ENCODE results near the gene TMEM89. TPM values are rescaled to one million over a fixed set of nuclear protein-coding genes. Genes with fewer than 3 reads are reported as not detected.

Gene TMEM89
- total and polyA plus RNA-seq, 12 donors = not detected

DNA sequence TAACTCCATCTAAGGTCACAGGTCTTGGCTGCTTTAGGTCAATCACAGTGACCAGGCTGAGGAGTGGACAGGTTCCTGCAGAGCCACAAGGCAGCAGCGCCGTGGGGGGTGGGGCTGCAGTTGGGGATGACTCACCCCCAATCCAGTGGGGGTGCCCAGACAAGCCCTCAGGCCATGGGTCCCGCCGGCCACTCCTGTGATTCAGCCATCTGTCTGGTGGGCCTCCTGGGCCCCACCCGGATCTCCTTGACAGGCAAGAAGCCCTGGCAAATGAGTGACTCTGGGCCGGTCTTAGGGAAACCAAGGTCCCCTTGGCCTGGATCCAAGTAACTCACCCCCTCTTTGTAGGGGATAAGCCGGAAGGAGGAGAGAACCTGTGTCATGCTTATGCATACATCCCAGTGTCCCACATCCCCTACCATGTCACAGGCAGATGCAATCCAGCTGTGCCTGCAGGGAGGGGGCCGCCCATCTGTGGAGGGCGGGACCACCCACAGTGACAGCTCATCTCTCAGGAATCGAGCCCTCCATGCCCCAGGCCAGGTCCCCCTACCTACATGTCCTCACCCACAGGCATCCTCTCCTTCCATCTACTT, 25.9 kb downstream of the TMEM89 start:
- no peaks in the 10 kb centered on the region for H3K9me3 ChIP-seq
- TF ChIP-seq, protein P1, sequence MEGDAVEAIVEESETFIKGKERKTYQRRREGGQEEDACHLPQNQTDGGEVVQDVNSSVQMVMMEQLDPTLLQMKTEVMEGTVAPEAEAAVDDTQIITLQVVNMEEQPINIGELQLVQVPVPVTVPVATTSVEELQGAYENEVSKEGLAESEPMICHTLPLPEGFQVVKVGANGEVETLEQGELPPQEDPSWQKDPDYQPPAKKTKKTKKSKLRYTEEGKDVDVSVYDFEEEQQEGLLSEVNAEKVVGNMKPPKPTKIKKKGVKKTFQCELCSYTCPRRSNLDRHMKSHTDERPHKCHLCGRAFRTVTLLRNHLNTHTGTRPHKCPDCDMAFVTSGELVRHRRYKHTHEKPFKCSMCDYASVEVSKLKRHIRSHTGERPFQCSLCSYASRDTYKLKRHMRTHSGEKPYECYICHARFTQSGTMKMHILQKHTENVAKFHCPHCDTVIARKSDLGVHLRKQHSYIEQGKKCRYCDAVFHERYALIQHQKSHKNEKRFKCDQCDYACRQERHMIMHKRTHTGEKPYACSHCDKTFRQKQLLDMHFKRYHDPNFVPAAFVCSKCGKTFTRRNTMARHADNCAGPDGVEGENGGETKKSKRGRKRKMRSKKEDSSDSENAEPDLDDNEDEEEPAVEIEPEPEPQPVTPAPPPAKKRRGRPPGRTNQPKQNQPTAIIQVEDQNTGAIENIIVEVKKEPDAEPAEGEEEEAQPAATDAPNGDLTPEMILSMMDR (IDR thresholded peaks at IDR 0.05) = no peak
- H3K27ac ChIP-seq = peak overlapping the region in 6 of 10 donors; percentile 80 to 93 (median 86)
- 39 to 41% methylated on average over 10 of the region's 10 CpGs for WGBS, 2 donors
- peaks cover 3 to 33% (median 16%) of the 10 kb centered on the region in 9 donors for H3K36me3 ChIP-seq
- H3K4me3 ChIP-seq = peak overlapping the region in 6 of 10 donors; percentile 41 to 55 (median 46)
- peaks cover 0 to 28% (median 0%) of the 10 kb centered on the region in 7 donors for H3K27me3 ChIP-seq
- DNase-seq (peak in 1 of 2 donors; percentile 62), ATAC-seq (peak in 2 of 8 donors; percentile 3 to 9)
- intact Hi-C loops (cut with DNase I) = loop anchor here in 1 of 10 donors (5.0 kb wide), 1 partner anchor 128 kb away; a partner anchor contains a TSS
- peaks cover 36 to 67% (median 62%) of the 10 kb centered on the region in 9 donors for H3K4me1 ChIP-seq

DNA sequence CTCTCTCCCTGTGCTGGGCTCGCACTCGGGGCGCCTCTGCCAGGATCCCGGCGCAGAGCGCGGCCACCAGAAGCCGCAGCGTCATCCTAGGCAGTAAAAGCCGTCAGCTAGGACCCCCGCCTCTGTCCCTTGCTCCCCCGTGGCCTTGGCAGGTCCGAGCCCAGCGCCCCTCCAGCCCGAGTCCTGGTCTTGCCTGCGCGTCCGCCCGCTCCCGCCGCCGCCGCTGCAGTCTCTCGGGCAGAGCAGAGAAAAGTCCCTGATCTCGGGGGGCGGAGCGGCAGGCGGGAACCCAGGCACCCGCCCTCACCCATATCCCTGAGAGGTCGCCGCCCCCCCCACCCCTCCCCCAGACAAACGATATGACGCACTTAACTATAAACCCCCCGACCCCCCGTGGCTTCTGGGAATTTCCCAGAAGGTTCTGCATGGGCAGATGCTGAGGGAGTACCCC, 26.5 kb downstream of the TMEM89 start, which contains the start of gene COL7A1:
Gene COL7A1, minus strand, starts transcription at position 255 of the 451 bp plus-strand sequence. Its CDS starts 170 bp downstream, at position 85.
- H3K36me3 ChIP-seq = peaks cover 0 to 27% (median 11%) of the 10 kb centered on the region in 9 donors
- TF ChIP-seq, protein P1 (IDR thresholded peaks at IDR 0.05) = no peak
- peak within 1 kb of the TSS in 8 of 10 donors; percentile 28 to 93 (median 84) for H3K27ac ChIP-seq
- 3 to 9% methylated on average over 32 to 35 of the region's 35 CpGs for WGBS, 2 donors
- H3K4me1 ChIP-seq = peaks cover 36 to 62% (median 57%) of the 10 kb centered on the region in 9 donors
- H3K9me3 ChIP-seq = no peaks in the 10 kb centered on the region
- ATAC-seq (no peak), DNase-seq (peak in 1 of 2 donors; percentile 33)
- H3K4me3 ChIP-seq = peak within 1 kb of the TSS in 9 of 10 donors; percentile 21 to 55 (median 44)
- intact Hi-C loops (cut with DNase I) = loop anchor here in 1 of 10 donors (5.0 kb wide), 1 partner anchor 128 kb away; a partner anchor contains a TSS
- peaks cover 0 to 28% (median 0%) of the 10 kb centered on the region in 7 donors for H3K27me3 ChIP-seq

DNA sequence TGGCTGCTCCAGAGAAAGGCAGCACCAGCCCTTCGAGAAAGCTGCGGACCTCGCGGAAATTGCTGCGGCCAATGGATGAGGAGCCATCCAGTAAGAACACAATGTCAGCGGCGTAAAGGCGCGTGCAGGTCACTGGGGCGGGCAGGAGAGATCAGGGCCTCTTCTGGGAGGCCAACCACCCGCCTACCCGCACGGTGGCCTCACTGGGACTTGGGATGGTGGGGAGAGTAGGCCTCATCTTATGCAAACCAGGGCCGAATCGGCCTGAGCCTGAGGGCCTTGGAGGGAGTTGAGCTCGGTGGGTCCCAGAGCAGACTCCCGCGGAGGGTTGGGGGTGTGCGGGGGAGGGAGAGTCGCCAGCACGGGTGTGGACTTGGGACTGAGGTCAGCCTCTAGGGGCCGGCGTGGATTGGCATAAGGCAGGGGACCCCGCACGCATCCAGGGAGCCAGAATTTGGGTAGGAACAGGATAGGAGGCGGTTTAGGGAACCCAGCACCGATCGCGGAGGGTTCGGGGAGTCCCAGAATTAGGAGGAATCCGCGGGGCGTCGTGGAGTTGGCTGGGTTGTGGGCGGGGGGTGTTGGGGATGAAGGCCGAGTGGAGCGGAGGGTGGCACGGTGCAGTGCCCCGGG, 27.0 kb downstream of the TMEM89 start:
- H3K4me1 ChIP-seq = peaks cover 31 to 56% (median 51%) of the 10 kb centered on the region in 9 donors
- peaks cover 0 to 22% (median 7%) of the 10 kb centered on the region in 9 donors for H3K36me3 ChIP-seq
- peaks cover 0 to 28% (median 0%) of the 10 kb centered on the region in 7 donors for H3K27me3 ChIP-seq
- DNase-seq (no peak), ATAC-seq (peak in 1 of 8 donors; percentile 1)
- H3K27ac ChIP-seq = peak overlapping the region in 5 of 10 donors; percentile 28 to 93 (median 36)
- TF ChIP-seq, protein P1 (IDR thresholded peaks at IDR 0.05) = no peak
- intact Hi-C loops (cut with DNase I) = loop anchor here in 1 of 10 donors (5.0 kb wide), 1 partner anchor 127 kb away; a partner anchor contains a TSS
- 43 to 50% methylated on average over 39 of the region's 39 CpGs for WGBS, 2 donors
- H3K4me3 ChIP-seq = peak overlapping the region in 9 of 10 donors; percentile 21 to 55 (median 44)
- no peaks in the 10 kb centered on the region for H3K9me3 ChIP-seq

DNA sequence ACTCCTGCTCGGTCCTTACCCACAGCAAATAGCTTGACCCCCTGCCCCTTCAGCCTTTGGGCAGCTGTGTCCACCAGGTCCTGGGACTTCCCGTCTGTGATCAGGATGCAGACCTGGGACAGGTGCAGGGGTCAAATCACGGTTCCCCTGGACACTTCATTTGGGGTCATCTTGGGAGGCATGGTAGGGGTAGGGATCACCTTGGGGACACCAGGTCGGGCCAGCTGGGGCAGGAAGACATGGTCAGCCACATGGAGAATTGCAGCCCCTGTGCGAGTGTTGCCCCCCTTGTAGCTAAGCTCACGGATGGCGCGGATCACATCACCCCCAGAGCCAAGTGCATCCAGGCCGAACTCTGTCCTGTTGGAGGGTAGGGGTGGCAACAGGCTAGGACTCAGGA, 28.2 kb downstream of the TMEM89 start:
- no peak overlapping the region for H3K4me3 ChIP-seq
- no peak for ATAC-seq
- intact Hi-C loops (cut with DNase I) = no loop called here
- no peaks in the 10 kb centered on the region for H3K9me3 ChIP-seq
- TF ChIP-seq, protein P1 (IDR thresholded peaks at IDR 0.05) = no peak
- peaks cover 19 to 44% (median 39%) of the 10 kb centered on the region in 9 donors for H3K4me1 ChIP-seq
- H3K27me3 ChIP-seq = peaks cover 0 to 28% (median 0%) of the 10 kb centered on the region in 7 donors
- peaks cover 0 to 10% (median 0%) of the 10 kb centered on the region in 9 donors for H3K36me3 ChIP-seq
- 93 to 97% methylated on average over 9 of the region's 9 CpGs for WGBS, 2 donors
- no peak overlapping the region for H3K27ac ChIP-seq
- no peak for DNase-seq

Measured in heart right ventricle (tissue), 16 donors.